Measurements from ENCODE around the gene LRRC63. TPM values are rescaled to one million over a fixed set of nuclear protein-coding genes. Genes with fewer than 3 reads are reported as not detected.

LRRC63 gene
- total RNA-seq, 1 experiment from 2014 or later = not detected

- TF ChIP-seq POLR2A (IDR thresholded peaks at IDR 0.05; ENCODE audit: borderline replicate concordance, extremely low read depth, insufficient read depth, insufficient read length) (no peak), RAD21 (IDR thresholded peaks at IDR 0.05; ENCODE audit: low read depth) (no peak), JUND (IDR thresholded peaks at IDR 0.05) (no peak), ZBTB33 (IDR thresholded peaks at IDR 0.05; ENCODE audit: extremely low read depth, insufficient replicate concordance, low read length) (no peak), EGR1 (IDR thresholded peaks at IDR 0.05; ENCODE audit: low read depth) (no peak), POLR2AphosphoS5 (IDR thresholded peaks at IDR 0.05; ENCODE audit: low read depth, low read length) (no peak), ATF3 (IDR thresholded peaks at IDR 0.05) (no peak), TCF7L2 (IDR thresholded peaks at IDR 0.05; ENCODE audit: borderline replicate concordance, extremely low read depth, insufficient read depth, insufficient read length) (no peak), CBX3 (IDR thresholded peaks at IDR 0.05; ENCODE audit: low read depth) (no peak), ELF1 (IDR thresholded peaks at IDR 0.05; ENCODE audit: borderline replicate concordance, low read depth) (no peak), CTCF (IDR thresholded peaks at IDR 0.05 in 2 of 3, conservative IDR thresholded peaks at IDR 0.05 in 1 of 3; ENCODE audit: borderline replicate concordance in 1 of 3, insufficient read depth in 1 of 3, low read depth in 2 of 3, low read length in 2 of 3) (no peak), EZH2phosphoT487 (IDR thresholded peaks at IDR 0.05; ENCODE audit: borderline replicate concordance) (no peak), ZFX (IDR thresholded peaks at IDR 0.05) (no peak), YY1 (IDR thresholded peaks at IDR 0.05; ENCODE audit: extremely low read depth, insufficient replicate concordance, low read depth, low read length) (no peak), SP1 (IDR thresholded peaks at IDR 0.05; ENCODE audit: low read depth) (no peak), EZH2 (IDR thresholded peaks at IDR 0.05) (no peak), ZNF274 (IDR thresholded peaks at IDR 0.05; ENCODE audit: low read depth, low read length) (no peak)
- Histone ChIP-seq H3K27ac (ENCODE audit: low read depth, low read length) (no peak overlapping the region), H3K9me2 (ENCODE audit: insufficient read depth) (0 out of 2 replicates have a peak, but pooled peaks cover 4% of the 10 kb centered on the region), H3K79me2 (ENCODE audit: insufficient read depth, low read length) (no peaks in the 10 kb centered on the region), H3K9me3 (ENCODE audit: control insufficient read depth in 1 of 2, insufficient read depth in 1 of 2, low read depth in 1 of 2, low read length in 2 of 2) (no peaks in the 10 kb centered on the region), H3K4me3 (replicated peaks in 1 of 2; ENCODE audit: low read depth in 1 of 2, low read length in 2 of 2) (no peak overlapping the region), H3K4me1 (ENCODE audit: control insufficient read depth in 1 of 2, insufficient read depth in 2 of 2, low read length in 2 of 2) (no peaks in the 10 kb centered on the region), H4K20me1 (ENCODE audit: insufficient read depth) (no peaks in the 10 kb centered on the region), H3K4me2 (ENCODE audit: low read length) (no peak overlapping the region), H3K27me3 (ENCODE audit: insufficient read depth, low read length) (no peaks in the 10 kb centered on the region), H3K9ac (ENCODE audit: low read length) (no peak overlapping the region), H3K36me3 (ENCODE audit: control insufficient read depth in 1 of 2, insufficient read depth in 2 of 2, low read length in 2 of 2) (no peaks in the 10 kb centered on the region), H2AFZ (ENCODE audit: low read depth, low read length, poor library complexity, severe bottlenecking) (no peak overlapping the region)
- RAD21 ChIA-PET (ENCODE audit: low non-redundant PET in 1 of 2, low total read pairs in 2 of 2, uncharacterized antibody in 2 of 2, unreplicated experiment in 2 of 2) = no interaction called here
- ATAC-seq (no peak), DNase-seq (ENCODE audit: low read depth, low spot score) (no peak)
- POLR2A ChIA-PET = no interaction called here
- no TSS peak for BruUV-seq (replicated peaks)
- intact Hi-C loops (cut with micrococcal nuclease) = no loop called here
- CTCF ChIA-PET = no interaction called here
These were observed 14.3 kb upstream of the LRRC63 start for GRCh38 chr13:46197299-46198048.

All from HCT116 (cell line).